ENCODE results near the gene USP2. TPM values are rescaled to one million over a fixed set of nuclear protein-coding genes. Genes with fewer than 3 reads are reported as not detected.

The USP2 gene
- total RNA-seq, 1 experiment from 2014 or later, result 5.7 TPM

GRCh38 chr11:119400860-119401259 lies 19.4 kb upstream of the USP2 start:
- peaks cover 0 to 13% (median 13%) of the 10 kb centered on the region in 3 experiments; a peak in 5 of 7 replicates for H3K36me3 Mint-ChIP-seq (ENCODE audit: insufficient read depth in 1 of 3, low read depth in 3 of 3)

More at GRCh38 chr11:119400860-119401259, 19.4 kb upstream of the USP2 start:
- H3K4me3 Mint-ChIP-seq, result no peak overlapping the region
- Histone ChIP-seq H3K27me3 (ENCODE audit: insufficient read depth, low read length) (no peaks in the 10 kb centered on the region; the same call in 1 of the 2 replicates), H2BK15ac (ENCODE audit: low read depth, low read length) (no peak overlapping the region), H3K9ac (ENCODE audit: extremely low read depth, insufficient read length, low read length) (no peak overlapping the region), H2BK5ac (ENCODE audit: insufficient read length, low read length) (no peak overlapping the region), H4K91ac (ENCODE audit: insufficient read length, low read depth, low read length) (no peak overlapping the region), H3K4ac (ENCODE audit: low read depth, low read length) (no peak overlapping the region), H2BK12ac (ENCODE audit: insufficient read length, low read depth, low read length) (no peak overlapping the region), H3K23ac (ENCODE audit: insufficient read length, low read depth, low read length) (no peak overlapping the region), H3K23me2 (ENCODE audit: insufficient read length, low read depth, low read length, poor library complexity, severe bottlenecking) (no peaks in the 10 kb centered on the region), H3K56ac (ENCODE audit: insufficient read length, low read depth, low read length) (no peak overlapping the region), H3K4me1 (ENCODE audit: insufficient read depth, low read length) (no peaks in the 10 kb centered on the region), H3K79me2 (ENCODE audit: insufficient read depth, low read length) (no peaks in the 10 kb centered on the region), H3K18ac (ENCODE audit: insufficient read length, low read depth, low read length) (no peak overlapping the region), H3K9me3 (ENCODE audit: control insufficient read depth, low read depth, low read length) (no peaks in the 10 kb centered on the region), H2AFZ (ENCODE audit: low read length) (no peak overlapping the region), H3T11ph (ENCODE audit: low read length) (no peak overlapping the region), H4K5ac (ENCODE audit: insufficient read length, low read depth, low read length) (no peak overlapping the region), H3K27ac (ENCODE audit: insufficient read length, low read depth, low read length) (no peak overlapping the region), H4K8ac (replicated peaks; ENCODE audit: insufficient read length, low read depth, low read length) (no peak overlapping the region), H2BK120ac (ENCODE audit: low read depth, low read length, poor library complexity, severe bottlenecking) (no peak overlapping the region), H2BK20ac (ENCODE audit: low read depth, low read length, poor library complexity, severe bottlenecking) (no peak overlapping the region), H3K79me1 (ENCODE audit: insufficient read depth, low read depth, low read length, poor library complexity, severe bottlenecking) (no peaks in the 10 kb centered on the region), H3K4me2 (ENCODE audit: insufficient read depth, insufficient read length, low read length) (no peak overlapping the region), H3K14ac (ENCODE audit: insufficient read depth, low read length) (no peak overlapping the region), H2AK5ac (ENCODE audit: insufficient read length, low read length) (no peak overlapping the region), H4K20me1 (ENCODE audit: control insufficient read depth, insufficient read depth, insufficient read length) (no peaks in the 10 kb centered on the region)
- H3K9me3 Mint-ChIP-seq, result peaks cover 6 to 15% of the 10 kb centered on the region in 2 experiments
- H3K4me1 Mint-ChIP-seq, result no peaks in the 10 kb centered on the region
- peaks cover 4% of the 10 kb centered on the region for H3K27me3 Mint-ChIP-seq (ENCODE audit: low read depth)
- TF ChIP-seq CTCF (conservative IDR thresholded peaks at IDR 0.05), result no peak
- H3K27ac Mint-ChIP-seq, result no peak overlapping the region
- no peak for DNase-seq
